Transverse colon (tissue), 4 donors: ENCODE measurements around the gene ALPG.

Experiments used
- EP300 ChIP-seq: sonication (generic); formaldehyde crosslinking; IDR thresholded peaks from one replicate; pipeline ENCODE4 v1.6.1; 2017; ENCODE audit warnings: antibody characterized with exemption, low read depth
- POLR2A ChIP-seq: fragments of 450-650 bp; IDR thresholded peaks from one replicate; pipeline ENCODE4 v1.6.1; 2016; ENCODE audit warnings: antibody characterized with exemption, mild to moderate bottlenecking, moderate library complexity
- POLR2AphosphoS5 ChIP-seq, 3 donors: sonication (generic); formaldehyde crosslinking; IDR thresholded peaks; one replicate each; pipeline ENCODE4 v1.6.1; 2016; ENCODE audit warnings: antibody characterized with exemption in 3 of 3
- TF ChIP-seq, protein P1 (sequence below), 5 experiments: fragments of 200-600 bp in 3 of 5; fragments of 450-650 bp in 2 of 5; sonication (generic) in 3 of 5; IDR thresholded peaks; 1 replicate in 2 of 5; 2 replicates in 3 of 5; pipeline ENCODE4 v1.5.1; 2016 to 2017; ENCODE audit warnings: antibody characterized with exemption in 5 of 5, inconsistent platforms in 3 of 5, mild to moderate bottlenecking in 2 of 5, moderate library complexity in 1 of 5

DNA sequence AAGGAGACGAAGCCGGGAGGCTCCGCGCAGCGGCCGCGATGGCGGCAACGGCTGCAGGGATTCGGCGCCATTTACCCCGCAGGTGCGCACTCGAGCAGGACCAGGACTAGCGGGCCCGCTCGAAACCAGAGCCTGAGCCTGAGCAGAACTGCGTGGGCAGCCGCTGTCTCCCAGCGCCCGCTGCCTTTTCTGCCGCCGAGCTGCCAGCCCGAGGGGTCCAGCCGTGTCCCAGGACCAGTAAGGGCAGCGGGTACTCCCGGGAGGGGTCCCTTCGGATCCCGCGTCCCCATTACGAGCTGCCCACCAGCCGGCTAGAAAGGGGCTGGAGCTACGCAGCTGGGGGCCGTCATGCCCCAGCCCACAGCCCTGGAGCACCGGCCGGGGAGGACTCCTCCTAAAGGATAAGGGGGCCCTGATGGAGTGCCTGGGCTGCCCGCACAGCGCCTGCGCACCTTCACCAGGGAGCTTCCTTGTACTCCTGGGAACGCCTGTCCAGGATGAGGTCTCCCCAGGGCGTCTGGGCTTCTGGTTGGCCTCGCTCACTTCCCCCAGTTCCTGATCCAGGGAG, 18.2 kb upstream of the ALPG start:
- TF ChIP-seq POLR2A (no peak), POLR2AphosphoS5 (IDR thresholded peaks at IDR 0.05) (no peak), EP300 (no peak)
- TF ChIP-seq, protein P1, sequence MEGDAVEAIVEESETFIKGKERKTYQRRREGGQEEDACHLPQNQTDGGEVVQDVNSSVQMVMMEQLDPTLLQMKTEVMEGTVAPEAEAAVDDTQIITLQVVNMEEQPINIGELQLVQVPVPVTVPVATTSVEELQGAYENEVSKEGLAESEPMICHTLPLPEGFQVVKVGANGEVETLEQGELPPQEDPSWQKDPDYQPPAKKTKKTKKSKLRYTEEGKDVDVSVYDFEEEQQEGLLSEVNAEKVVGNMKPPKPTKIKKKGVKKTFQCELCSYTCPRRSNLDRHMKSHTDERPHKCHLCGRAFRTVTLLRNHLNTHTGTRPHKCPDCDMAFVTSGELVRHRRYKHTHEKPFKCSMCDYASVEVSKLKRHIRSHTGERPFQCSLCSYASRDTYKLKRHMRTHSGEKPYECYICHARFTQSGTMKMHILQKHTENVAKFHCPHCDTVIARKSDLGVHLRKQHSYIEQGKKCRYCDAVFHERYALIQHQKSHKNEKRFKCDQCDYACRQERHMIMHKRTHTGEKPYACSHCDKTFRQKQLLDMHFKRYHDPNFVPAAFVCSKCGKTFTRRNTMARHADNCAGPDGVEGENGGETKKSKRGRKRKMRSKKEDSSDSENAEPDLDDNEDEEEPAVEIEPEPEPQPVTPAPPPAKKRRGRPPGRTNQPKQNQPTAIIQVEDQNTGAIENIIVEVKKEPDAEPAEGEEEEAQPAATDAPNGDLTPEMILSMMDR (IDR thresholded peaks at IDR 0.05), result no peak
